Measurements from ENCODE around the gene CLEC2L.

DNA sequence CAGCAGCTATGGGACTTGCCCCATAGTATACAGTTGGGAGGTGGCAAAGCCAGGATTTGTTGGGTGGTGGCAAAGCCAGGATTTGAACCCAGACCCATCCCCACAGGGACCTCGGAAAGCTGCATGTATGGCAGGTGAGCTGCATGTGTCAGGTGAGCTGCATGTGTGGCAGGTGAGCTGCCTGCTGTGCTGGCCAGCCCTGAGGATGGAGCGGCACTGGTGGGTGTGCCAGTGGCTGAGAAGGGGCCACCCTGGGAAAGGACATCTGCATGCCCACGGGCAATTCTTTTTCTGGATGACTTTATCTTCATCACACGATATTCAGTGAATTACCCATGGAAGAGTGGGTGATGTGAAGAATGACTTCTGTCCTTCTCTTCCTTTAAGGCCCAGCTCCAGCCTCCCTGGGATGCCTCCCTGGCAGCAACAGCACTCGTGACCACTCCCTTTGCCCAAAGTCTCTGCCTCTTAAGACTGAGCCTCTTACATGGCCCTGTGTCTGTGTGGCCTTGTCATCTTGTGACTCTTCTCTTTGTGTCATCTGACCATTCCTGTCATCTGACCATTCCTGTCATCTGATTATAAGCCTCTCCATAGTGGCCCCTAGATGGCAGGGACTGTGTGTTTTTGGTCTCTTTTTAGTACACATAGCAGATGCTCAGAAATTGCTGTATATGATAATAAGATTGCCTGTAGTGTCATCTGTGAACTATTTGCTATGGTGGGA lies 25.0 kb downstream of the CLEC2L start:
- TF ChIP-seq POLR2A (IDR thresholded peaks at IDR 0.05) (no peak), CTCF (IDR thresholded peaks at IDR 0.05 in 8 of 11, conservative IDR thresholded peaks at IDR 0.05 in 3 of 11) (no peak)
